Ishikawa (cell line): ENCODE data around the gene IL20RB.
A peak's percentile ranks its signal among the peaks of the same experiment; 100 is the strongest.

ENCODE experiments used
- CEBPB ChIP-seq: IDR thresholded peaks from 2 replicates; pipeline ENCODE4 v1.6.1; 2012
- CREB1 ChIP-seq: IDR thresholded peaks from 2 replicates; pipeline ENCODE4 v1.6.1; 2012; ENCODE audit warnings: low read depth
- EGR1 ChIP-seq: IDR thresholded peaks from 2 replicates; pipeline ENCODE4 v1.6.1; 2012
- EP300 ChIP-seq: IDR thresholded peaks from 2 replicates; pipeline ENCODE4 v1.6.1; 2012; ENCODE audit warnings: borderline replicate concordance
- FOXM1 ChIP-seq: IDR thresholded peaks from 2 replicates; pipeline ENCODE4 v1.6.1; 2012; ENCODE audit warnings: low read depth, borderline replicate concordance
- NFIC ChIP-seq: IDR thresholded peaks from 2 replicates; pipeline ENCODE4 v1.6.1; 2012
- RAD21 ChIP-seq: IDR thresholded peaks from 2 replicates; pipeline ENCODE4 v1.6.1; 2012; ENCODE audit warnings: low read depth
- REST ChIP-seq: IDR thresholded peaks from 2 replicates; pipeline ENCODE4 v1.6.1; 2012; ENCODE audit warnings: low read depth, mild to moderate bottlenecking
- TAF1 ChIP-seq: IDR thresholded peaks from 2 replicates; pipeline ENCODE4 v1.6.1; 2012; ENCODE audit warnings: low read depth, mild to moderate bottlenecking
- TCF12 ChIP-seq: IDR thresholded peaks from 2 replicates; pipeline ENCODE4 v1.6.1; 2012; ENCODE audit warnings: low read depth
- TEAD4 ChIP-seq: IDR thresholded peaks from 2 replicates; pipeline ENCODE4 v1.6.1; 2012
- YY1 ChIP-seq: IDR thresholded peaks from 2 replicates; pipeline ENCODE4 v1.6.1; 2012; ENCODE audit warnings: low read depth
- ZBTB7A ChIP-seq: IDR thresholded peaks from 2 replicates; pipeline ENCODE4 v1.6.1; 2012; ENCODE audit warnings: low read depth
- TF ChIP-seq, protein P1 (sequence below): IDR thresholded peaks from 2 replicates; pipeline ENCODE4 v1.6.1; 2012
- TF ChIP-seq, protein P2 (sequence below): IDR thresholded peaks from 2 replicates; pipeline ENCODE4 v1.6.1; 2012

IL20RB gene

DNA sequence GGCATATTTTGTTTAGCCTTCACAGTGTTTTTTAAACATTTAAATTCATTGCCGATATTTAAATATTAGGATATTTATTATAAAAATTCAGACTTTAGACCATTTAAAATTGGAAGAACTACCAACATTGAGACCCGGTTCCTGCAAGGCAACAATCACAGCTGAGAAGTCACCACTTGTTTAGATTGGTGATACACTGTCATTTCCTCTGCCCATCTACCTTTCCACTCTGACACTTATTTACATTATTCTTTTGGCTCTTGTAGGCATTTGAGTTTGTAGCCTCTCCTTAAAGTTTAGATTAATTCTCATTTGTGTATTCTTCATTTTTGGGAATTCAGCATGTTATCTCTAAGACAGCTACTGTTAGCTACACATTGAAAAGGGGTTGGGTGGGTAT lies 10.3 kb upstream of the IL20RB start:
- no peak for TF ChIP-seq TCF12
- TF ChIP-seq TEAD4: no peak
- no peak for TF ChIP-seq RAD21
- no peak for TF ChIP-seq ZBTB7A
- TF ChIP-seq, protein P1, sequence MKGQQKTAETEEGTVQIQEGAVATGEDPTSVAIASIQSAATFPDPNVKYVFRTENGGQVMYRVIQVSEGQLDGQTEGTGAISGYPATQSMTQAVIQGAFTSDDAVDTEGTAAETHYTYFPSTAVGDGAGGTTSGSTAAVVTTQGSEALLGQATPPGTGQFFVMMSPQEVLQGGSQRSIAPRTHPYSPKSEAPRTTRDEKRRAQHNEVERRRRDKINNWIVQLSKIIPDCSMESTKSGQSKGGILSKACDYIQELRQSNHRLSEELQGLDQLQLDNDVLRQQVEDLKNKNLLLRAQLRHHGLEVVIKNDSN: no peak
- TF ChIP-seq EP300: no peak
- no peak for TF ChIP-seq NFIC
- no peak for TF ChIP-seq CEBPB
- no peak for TF ChIP-seq YY1
- TF ChIP-seq REST: no peak
- TF ChIP-seq FOXM1: no peak
- no peak for TF ChIP-seq EGR1
- TF ChIP-seq TAF1: no peak
- TF ChIP-seq, protein P2, sequence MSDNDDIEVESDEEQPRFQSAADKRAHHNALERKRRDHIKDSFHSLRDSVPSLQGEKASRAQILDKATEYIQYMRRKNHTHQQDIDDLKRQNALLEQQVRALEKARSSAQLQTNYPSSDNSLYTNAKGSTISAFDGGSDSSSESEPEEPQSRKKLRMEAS: no peak
- no peak for TF ChIP-seq CREB1

DNA sequence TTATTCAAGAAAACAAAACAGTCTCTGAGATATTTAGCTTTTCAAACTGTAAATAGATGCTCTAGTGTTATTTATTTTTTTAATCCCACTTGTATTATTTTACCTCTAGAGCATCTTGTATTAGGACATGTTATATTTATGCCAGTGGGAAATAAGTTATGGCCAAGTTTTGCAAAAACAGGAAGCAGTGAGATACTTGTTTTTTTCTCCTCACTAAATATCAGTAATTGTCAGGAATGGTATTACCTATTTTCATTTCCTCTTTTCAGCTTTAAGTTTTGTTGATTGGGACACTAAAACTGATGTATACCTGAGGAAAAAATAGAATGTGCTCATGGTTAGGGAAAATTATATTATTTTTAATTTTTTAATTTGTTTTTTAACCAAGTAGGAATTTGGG lies 8.6 kb upstream of the IL20RB start:
- TF ChIP-seq NFIC: no peak
- TF ChIP-seq TEAD4: no peak
- no peak for TF ChIP-seq YY1
- TF ChIP-seq ZBTB7A: no peak
- no peak for TF ChIP-seq REST
- TF ChIP-seq TCF12: no peak
- no peak for TF ChIP-seq RAD21

- TF ChIP-seq CEBPB (no peak), RAD21 (0 out of 2 replicates have a peak, but pooled peaks have one; percentile 8)
Measured at GRCh38 chr3:136949708-136950107, 8.1 kb upstream of the IL20RB start.

DNA sequence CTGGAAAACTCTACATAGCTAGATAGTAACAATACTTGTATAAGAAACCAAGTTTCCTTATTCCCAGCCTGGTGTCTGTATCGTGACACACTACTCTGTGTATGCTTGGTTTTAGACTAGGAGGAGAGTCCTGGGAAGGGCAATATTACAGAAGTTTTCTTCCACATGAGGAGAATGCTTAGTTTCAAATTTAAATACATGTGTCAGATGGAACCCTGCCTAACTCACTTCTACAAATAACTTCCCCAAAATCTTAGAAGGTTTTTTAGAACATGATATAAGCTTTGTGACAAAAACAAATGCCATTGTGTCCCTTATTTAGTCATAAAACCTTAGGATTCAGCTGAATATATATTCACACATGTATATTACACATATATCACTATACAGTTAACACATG lies 7.2 kb upstream of the IL20RB start:
- no peak for TF ChIP-seq FOXM1
- TF ChIP-seq REST: no peak
- no peak for TF ChIP-seq RAD21
- no peak for TF ChIP-seq ZBTB7A
- no peak for TF ChIP-seq NFIC
- TF ChIP-seq, protein P1: no peak
- no peak for TF ChIP-seq EP300
- TF ChIP-seq TAF1: no peak
- no peak for TF ChIP-seq TCF12
- TF ChIP-seq EGR1: no peak
- no peak for TF ChIP-seq YY1

- TF ChIP-seq NFIC (no peak), EGR1 (no peak), FOXM1 (no peak), YY1 (no peak)
Measured at GRCh38 chr3:136952292-136952691, 5.5 kb upstream of the IL20RB start.

- TF ChIP-seq TCF12 (no peak), RAD21 (no peak), TEAD4 (no peak), FOXM1 (no peak), EP300 (no peak), YY1 (no peak), CREB1 (no peak), REST (no peak), TAF1 (no peak), ZBTB7A (no peak), EGR1 (no peak), CEBPB (no peak), NFIC (no peak)
- TF ChIP-seq, protein P1: no peak
- TF ChIP-seq, protein P2: no peak
Measured at GRCh38 chr3:136954251-136954650, 3.5 kb upstream of the IL20RB start.
